Right atrium auricular region (tissue), 2 donors: Measurements from ENCODE around the gene SYNJ2. TPM values are rescaled to one million over a fixed set of nuclear protein-coding genes. Genes with fewer than 3 reads are reported as not detected.

Experiments
- DNase-seq: peaks from one replicate; pipeline ENCODE4 v3.0.0-alpha.2; 2019; ENCODE audit warnings: low spot score
- H3K27ac ChIP-seq, 2 donors: fragments of 200-600 bp; sonication (generic); 1 replicate in 1 of 2; 2 replicates in 1 of 2; pipeline ENCODE4 v1.5.1; 2016 to 2019
- H3K27me3 ChIP-seq, 2 donors: fragments of 200-600 bp; sonication (generic); one replicate each; pipeline versions ENCODE4 v1.5.1 to v1.6.0; 2017 to 2019
- H3K36me3 ChIP-seq: fragments of 200-600 bp; sonication (generic); one replicate; pipeline ENCODE4 v1.5.1; 2016
- H3K4me1 ChIP-seq, 2 donors: fragments of 200-600 bp; sonication (generic); one replicate each; pipeline versions ENCODE4 v1.5.1 to v1.6.0; 2017 to 2019
- H3K4me3 ChIP-seq, 2 donors: fragments of 200-600 bp; sonication (generic); 1 replicate in 1 of 2; 2 replicates in 1 of 2; pipeline ENCODE4 v1.5.1; 2017 to 2019; ENCODE audit warnings: mild to moderate bottlenecking in 1 of 2, moderate library complexity in 1 of 2
- H3K9me3 ChIP-seq, 2 donors: fragments of 200-600 bp; sonication (generic); one replicate each; pipeline ENCODE4 v1.5.1; 2019
- CTCF ChIP-seq, 2 donors: fragments of 200-600 bp; sonication (generic); IDR thresholded peaks; one replicate each; pipeline ENCODE4 v1.5.1; 2019; ENCODE audit warnings: antibody characterized with exemption in 2 of 2
- total RNA-seq, 2 donors: library from RNA; depleted of rRNA; stranded (reverse); fragments of >200 nt; gene quantifications; one replicate each; pipeline ENCODE4 v1.1.0, GENCODE V29; 2016

Gene SYNJ2
- total RNA-seq, 2 donors from 2014 or later, result 10.1 to 20.0 TPM

DNA sequence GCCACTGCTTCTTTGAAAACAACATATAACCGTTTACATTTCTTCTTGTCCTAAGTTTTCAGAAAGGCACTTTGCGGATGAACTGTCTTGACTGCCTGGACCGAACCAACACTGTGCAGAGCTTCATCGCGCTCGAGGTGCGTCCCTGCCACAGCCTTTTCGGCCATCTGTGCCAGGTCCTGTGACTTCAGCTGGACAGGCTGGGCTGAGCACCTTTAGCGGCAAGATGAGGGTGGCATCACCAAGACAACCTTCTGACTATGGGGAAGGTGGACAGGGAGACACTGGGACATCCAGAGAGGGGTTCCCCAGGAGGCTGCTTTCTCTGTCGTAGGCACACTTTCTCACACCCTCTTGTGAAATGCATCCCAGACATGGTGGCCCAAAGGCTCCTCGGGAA lies 82.1 kb downstream of the SYNJ2 start:
- peaks cover 53% of the 10 kb centered on the region for H3K36me3 ChIP-seq
- no peaks in the 10 kb centered on the region for H3K27me3 ChIP-seq
- TF ChIP-seq CTCF (IDR thresholded peaks at IDR 0.05), result no peak
- H3K4me3 ChIP-seq, result no peak overlapping the region
- no peak overlapping the region for H3K27ac ChIP-seq
- no peaks in the 10 kb centered on the region for H3K9me3 ChIP-seq
- H3K4me1 ChIP-seq, result peaks cover 0 to 30% of the 10 kb centered on the region in 2 donors
- DNase-seq, result no peak

- Histone ChIP-seq H3K9me3 (no peaks in the 10 kb centered on the region), H3K4me1 (peaks cover 0 to 26% of the 10 kb centered on the region in 2 donors), H3K4me3 (no peak overlapping the region), H3K27ac (no peak overlapping the region), H3K36me3 (peaks cover 60% of the 10 kb centered on the region), H3K27me3 (no peaks in the 10 kb centered on the region)
- no peak for TF ChIP-seq CTCF (IDR thresholded peaks at IDR 0.05)
- no peak for DNase-seq
Observed at GRCh38 chr6:158064725-158065251, 83.1 kb downstream of the SYNJ2 start.

GRCh38 chr6:158066136-158066781 lies 84.6 kb downstream of the SYNJ2 start:
- no peaks in the 10 kb centered on the region for H3K27me3 ChIP-seq
- peaks cover 0 to 17% of the 10 kb centered on the region in 2 donors for H3K4me1 ChIP-seq
- no peak overlapping the region for H3K27ac ChIP-seq
- DNase-seq, result no peak
- TF ChIP-seq CTCF (IDR thresholded peaks at IDR 0.05), result no peak
- no peaks in the 10 kb centered on the region for H3K9me3 ChIP-seq
- peaks cover 75% of the 10 kb centered on the region for H3K36me3 ChIP-seq
- H3K4me3 ChIP-seq, result no peak overlapping the region

GRCh38 chr6:158067436-158068015 lies 85.9 kb downstream of the SYNJ2 start:
- TF ChIP-seq CTCF (IDR thresholded peaks at IDR 0.05), result no peak
- peaks cover 0 to 14% of the 10 kb centered on the region in 2 donors for H3K4me1 ChIP-seq
- no peak for DNase-seq
- H3K36me3 ChIP-seq, result peaks cover 75% of the 10 kb centered on the region
- H3K9me3 ChIP-seq, result no peaks in the 10 kb centered on the region
- no peak overlapping the region for H3K27ac ChIP-seq
- H3K27me3 ChIP-seq, result no peaks in the 10 kb centered on the region
- no peak overlapping the region for H3K4me3 ChIP-seq

GRCh38 chr6:158068156-158068892 lies 86.7 kb downstream of the SYNJ2 start:
- H3K4me1 ChIP-seq, result peaks cover 0 to 14% of the 10 kb centered on the region in 2 donors
- H3K4me3 ChIP-seq, result no peak overlapping the region
- no peak for TF ChIP-seq CTCF (IDR thresholded peaks at IDR 0.05)
- peak overlapping the region in 1 of 2 donors; percentile 35 for H3K27ac ChIP-seq
- H3K27me3 ChIP-seq, result no peaks in the 10 kb centered on the region
- peaks cover 67% of the 10 kb centered on the region for H3K36me3 ChIP-seq
- H3K9me3 ChIP-seq, result no peaks in the 10 kb centered on the region
- DNase-seq, result no peak
